Brain pericyte (primary cell): Measurements from ENCODE around the gene VIPR2.
"Not testable (repeated sequence)": the region's sequence is repeated elsewhere in the genome, so short reads cannot be mapped to it uniquely, and the experiment has no call there.

Experiments used
- DNase-seq: peaks from one replicate; pipeline ENCODE4 v3.0.0-alpha.2; 2012; ENCODE audit warnings: low read depth, low spot score

VIPR2 gene

DNA sequence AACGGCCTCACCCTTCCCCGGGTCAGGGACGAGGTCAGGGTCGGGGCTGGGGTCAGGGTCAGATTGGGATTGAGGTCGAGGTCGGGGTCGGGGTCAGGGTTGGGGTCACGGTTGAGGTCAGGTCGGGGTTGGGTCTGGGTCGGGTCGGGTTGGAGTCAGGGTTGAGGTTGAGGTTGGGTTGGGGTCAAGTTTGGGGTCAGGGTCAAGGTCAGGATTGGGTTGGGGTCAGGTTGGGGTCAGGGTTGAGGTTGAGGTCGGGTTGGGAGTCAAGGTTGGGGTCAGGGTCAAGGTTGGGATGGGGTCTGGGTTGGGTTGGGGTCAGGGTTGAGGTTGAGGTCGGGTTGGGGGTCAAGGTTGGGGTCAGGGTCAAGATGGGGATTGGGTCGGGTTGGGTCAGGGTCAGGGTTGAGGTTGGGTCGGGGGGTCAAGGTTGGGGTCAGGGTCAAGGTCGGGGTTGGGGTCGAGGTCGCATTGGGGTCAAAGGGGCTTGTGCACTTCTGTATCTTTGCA, 131.4 kb downstream of the VIPR2 start:
- DNase-seq, result no peak

DNA sequence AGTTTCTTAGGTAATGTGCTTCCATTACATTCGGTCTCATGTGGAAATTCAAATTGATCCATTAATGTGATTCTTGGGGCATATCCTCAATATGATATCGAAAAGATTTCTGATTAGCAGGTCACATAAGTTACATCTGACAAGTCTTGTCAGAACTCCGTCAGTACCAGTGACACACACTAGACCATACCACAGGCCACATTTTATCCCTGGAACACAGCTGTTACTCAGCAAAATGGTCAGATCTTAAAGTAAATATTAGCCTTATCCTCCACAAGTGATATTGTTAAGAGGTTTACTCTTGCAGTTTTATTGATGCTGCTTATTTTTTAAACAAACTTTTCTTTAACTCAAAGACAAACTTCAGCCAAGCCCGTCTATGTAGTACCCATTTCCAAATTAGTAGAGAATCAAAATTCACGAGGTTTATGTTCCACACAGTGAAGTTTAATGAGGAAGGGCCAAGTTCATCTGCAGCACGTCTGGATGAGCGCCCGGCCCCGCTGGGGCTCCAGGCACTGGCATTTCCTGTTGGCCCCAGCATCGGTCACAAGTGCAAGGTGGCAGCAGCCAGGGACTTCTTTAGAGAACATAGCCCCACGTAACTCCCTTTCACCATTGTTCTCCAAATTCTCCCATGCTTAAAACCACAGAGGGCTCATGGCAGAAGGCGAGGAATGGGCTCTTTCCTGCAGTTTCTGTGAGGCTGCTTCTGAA, 132.2 kb downstream of the VIPR2 start:
- no peak for DNase-seq

DNA sequence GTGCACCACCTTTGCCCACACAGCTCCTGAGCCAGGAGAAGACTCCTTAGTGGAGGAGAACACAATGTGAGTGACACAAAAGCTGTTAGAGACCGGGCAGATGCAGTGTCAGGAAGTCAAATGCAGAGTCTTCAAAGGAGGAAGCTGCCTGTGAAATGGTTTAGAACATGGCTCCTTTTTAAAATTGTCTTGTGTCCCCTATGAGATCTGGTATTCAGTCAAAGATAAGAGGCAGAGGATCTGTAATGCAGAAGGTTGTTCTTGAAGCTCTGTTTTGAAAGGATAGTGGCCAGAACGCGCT, 133.0 kb downstream of the VIPR2 start:
- no peak for DNase-seq

- no peak for DNase-seq
Measured at GRCh38 chr7:159010937-159011721, 133.5 kb downstream of the VIPR2 start.

- no peak for DNase-seq
Measured at GRCh38 chr7:159010411-159010810, 134.3 kb downstream of the VIPR2 start.

DNA sequence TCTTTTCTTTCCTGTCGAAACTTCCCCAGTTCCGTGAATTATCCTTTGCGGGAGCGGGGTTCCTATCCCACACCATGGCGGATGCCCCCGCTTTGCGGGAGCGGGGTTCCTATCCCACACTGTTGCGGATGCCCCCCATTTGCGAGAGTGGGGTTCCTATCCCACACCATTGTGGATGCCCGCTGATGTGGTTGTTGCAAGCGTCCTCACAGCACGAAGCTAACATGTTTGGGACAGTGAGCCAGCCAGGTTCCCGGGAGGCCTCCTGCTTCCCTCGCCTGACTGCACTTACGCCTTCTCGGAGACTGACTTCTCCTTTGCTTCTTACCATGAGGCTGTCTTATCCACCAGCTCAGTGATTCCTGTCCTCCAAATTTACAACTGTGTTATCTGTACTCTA, 134.7 kb downstream of the VIPR2 start:
- no peak for DNase-seq

DNA sequence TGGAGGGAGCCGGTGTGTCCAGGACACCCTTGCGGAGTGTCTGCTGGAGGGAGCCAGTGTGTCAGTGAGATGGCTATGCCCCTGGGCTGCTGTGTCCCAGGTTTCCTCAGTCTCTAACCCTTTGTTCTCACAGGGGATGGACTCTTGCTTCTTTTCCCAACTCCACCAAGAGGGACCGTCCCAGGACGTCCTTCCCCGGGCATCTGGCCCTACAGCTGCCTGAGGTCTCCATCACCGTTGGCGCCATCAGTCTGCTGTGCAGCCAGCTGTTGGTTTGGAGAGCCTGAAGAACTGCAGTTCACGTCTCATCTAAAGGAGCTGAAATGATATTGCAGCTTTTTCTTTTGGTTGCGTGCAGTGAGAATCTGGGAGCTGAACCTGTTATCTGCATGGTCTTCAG, 136.2 kb downstream of the VIPR2 start:
- DNase-seq, result no peak

DNA sequence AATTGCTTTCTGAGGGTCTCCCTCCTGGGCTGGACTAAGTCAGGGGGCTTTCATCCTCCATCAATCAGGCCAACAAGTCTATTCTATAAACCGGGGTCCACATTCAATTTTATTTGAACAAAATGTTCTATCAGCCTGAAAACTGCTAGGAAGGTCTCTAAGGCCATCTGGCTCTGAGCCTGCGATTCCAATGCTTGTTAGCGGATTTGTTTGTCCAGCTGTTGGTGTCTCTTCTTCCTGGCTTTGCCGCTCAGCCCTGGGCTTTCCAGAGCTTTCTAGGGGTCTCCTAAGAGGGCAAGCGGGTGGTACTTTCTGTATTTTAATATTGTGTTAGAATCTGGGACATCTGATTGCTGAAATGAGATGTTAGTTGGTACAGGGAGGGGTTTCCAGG, 136.7 kb downstream of the VIPR2 start:
- no peak for DNase-seq

DNA sequence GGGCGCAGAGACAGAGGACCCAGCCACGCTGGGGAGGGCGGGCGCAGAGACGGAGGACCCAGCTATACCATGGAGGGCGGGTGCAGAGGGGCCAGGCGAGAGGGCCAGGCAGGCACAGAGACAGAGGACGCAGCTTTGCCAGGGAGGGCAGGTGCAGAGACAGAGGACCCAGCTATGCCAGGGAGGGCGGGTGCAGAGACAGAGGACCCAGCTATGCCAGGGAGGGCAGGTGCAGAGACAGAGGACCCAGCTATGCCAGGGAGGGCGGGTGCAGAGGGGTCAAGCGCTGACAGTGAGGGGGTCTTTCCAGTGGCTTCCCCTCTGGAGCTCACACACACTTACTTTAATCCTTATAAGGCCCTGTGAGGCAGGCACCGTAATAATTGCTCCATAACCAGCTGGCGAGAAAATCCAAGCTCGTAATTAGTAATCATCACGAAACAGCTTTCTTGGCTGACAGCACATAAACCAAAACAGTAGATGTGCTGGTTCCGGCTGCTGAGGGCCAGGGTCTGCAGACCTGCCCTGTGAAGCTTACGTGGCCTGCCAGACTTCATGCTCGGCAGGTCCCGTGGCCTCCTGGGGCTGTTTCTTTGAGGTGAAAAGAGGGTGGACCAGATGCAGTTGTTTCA, 137.2 kb downstream of the VIPR2 start:
- DNase-seq, result no peak

DNA sequence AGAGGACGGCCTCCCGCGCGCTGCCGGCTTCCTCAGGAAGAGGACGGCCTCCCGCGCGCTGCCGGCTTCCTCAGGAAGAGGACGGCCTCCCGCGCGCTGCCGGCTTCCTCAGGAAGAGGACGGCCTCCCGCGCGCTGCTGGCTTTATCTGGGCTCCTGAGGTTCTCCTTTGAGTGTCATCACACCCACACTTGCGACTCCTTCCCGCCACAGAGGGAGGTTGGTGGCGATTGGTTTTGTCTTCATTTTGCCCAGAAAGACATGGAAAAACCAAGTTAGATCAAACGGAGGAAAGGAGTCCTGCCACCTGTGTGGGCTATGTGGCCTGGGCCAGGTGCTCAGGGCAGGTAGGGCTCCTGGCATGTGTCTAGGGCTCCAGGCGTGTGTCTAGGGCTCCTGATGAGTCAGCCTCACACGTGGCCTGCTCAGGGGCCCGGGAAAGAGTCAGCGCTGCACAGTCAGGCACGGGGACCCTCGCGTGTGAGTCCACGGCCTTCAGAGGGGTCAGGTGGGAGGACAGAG, 138.0 kb downstream of the VIPR2 start:
- no peak for DNase-seq

DNA sequence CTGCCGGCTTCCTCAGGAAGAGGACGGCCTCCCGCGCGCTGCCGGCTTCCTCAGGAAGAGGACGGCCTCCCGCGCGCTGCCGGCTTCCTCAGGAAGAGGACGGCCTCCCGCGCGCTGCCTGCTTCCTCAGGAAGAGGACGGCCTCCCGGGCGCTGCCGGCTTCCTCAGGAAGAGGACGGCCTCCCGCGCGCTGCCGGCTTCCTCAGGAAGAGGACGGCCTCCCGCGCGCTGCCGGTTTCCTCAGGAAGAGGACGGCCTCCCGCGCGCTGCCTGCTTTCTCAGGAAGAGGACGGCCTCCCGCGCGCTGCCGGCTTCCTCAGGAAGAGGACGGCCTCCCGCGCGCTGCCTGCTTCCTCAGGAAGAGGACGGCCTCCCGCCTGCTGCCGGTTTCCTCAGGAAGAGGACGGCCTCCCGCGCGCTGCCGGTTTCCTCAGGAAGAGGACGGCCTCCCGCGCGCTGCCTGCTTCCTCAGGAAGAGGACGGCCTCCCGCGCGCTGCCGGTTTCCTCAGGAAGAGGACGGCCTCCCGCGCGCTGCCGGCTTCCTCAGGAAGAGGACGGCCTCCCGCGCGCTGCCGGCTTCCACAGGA, 138.6 kb downstream of the VIPR2 start:
- not testable (repeated sequence) for DNase-seq

DNA sequence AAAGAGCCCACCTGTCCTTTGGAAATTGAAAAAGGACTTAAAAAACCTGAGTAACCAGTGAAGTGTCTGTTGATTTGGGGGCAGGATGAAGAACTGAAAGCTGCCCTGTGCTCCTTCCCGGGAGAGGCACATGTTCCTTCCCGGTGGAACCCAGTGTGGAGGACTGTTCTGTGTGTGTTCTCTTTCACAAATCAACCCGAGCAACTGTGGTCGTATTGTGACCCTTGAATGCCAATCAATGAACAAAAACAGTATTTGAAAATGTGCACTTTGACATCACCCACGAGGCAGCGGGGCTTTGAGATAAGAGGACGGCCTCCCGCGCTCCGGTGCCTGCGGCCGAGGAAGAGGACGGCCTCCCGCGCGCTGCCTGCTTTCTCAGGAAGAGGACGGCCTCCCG, 139.0 kb downstream of the VIPR2 start:
- no peak for DNase-seq

- DNase-seq, result no peak
Measured at GRCh38 chr7:159004411-159004810, 140.3 kb downstream of the VIPR2 start.

DNA sequence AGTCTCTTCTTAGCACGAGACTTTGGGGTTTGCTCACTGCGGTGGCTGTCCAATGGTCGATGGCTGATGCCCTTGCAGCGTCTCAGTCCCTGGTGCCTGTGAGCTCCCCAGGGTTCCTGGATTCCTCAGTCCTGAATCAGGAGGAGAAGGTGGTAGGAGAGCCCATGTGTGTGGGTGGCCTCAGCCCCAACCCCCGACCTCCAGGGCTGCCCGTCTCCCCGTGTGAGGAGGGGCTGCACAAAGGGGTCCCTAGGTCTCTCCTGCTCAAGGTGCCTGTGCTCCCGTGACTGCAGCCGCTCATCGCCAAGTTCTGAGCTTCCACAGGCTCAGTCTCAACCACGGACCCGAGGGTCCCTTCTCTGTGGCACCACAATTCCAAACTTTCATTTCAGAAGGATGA, 142.9 kb downstream of the VIPR2 start:
- DNase-seq, result no peak

DNA sequence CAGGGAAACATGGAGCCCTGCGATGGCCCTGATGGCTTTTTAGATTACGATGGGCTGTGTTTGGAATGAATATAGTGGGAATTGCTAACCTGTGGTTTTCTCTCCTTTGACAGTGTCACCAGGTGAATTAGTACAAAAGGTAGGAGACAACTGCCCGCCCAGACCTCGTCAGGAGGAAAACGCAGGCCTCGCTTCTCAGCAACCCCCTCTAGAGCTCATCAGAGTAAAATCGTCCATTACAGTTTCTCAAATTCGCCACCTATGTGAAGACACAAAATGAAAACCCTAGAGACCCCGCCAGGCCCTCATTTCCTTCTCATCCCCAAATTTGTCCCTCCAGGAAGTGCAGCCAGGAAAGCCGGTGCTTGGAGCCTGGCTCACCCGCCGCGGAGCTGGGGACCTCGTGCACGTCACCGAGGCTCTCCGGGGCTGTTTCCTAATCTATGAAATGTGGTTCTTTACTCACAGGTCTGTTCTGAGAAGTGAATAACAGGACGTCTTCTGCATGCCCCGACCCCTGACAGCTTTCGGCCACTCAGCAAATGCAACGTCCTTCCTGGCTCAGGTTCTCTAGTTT, 143.7 kb downstream of the VIPR2 start:
- DNase-seq, result no peak

GRCh38 chr7:159000070-159000469, 144.6 kb downstream of the VIPR2 start:
- DNase-seq, result no peak

DNA sequence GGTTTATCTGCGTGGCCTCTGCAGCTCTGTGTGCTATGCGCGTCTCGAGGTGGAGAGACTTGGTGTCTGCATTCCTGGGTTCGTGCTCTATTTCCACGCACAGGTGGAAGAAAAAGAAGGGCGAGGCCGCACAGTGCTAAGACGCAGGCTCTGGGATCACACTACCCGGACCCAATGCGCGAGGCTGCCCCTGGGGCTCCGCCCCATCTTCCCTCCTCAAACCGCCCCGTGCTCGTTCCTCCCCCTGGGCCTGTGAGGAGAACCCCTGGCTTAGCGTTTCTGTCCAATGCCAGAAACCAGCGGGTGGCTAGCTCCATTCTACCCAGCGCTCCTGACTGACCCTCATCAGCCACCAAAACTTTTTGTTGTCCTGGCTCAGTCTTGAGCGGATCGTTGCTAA, 145.2 kb downstream of the VIPR2 start:
- DNase-seq, result no peak

DNA sequence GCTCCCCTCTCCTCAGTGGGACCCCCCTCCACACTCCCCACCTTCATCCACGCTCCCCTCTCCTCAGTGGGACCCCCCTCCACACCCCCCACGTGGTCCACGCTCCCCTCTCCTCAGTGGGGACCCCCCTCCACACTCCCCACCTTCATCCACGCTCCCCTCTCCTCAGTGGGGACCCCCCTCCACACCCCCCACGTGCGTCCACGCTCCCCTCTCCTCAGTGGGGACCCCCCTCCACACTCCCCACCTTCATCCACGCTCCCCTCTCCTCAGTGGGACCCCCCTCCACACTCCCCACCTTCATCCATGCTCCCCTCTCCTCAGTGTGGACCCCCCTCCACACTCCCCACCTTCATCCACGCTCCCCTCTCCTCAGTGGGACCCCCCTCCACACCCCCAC, 146.4 kb downstream of the VIPR2 start:
- not testable (repeated sequence) for DNase-seq

DNA sequence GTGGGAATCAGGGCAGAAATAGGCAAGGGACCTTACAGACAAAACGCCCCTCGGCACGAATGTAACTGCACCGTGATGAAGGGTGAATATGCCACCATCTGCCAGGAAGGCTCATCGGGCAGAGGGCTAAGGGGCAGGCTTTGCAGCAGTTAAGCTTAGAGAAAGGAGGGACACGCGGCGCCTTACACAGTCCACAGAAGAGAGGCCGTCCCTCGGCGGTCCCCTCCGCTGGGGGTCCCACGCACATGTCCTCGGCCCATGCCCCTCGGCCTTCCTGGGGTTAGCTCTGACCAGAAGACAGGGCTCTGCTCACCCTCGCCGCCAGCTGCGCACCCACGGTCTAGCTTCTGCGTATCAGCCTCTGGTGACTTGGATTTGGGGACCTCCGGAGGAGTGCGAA, 147.2 kb downstream of the VIPR2 start:
- DNase-seq, result no peak

DNA sequence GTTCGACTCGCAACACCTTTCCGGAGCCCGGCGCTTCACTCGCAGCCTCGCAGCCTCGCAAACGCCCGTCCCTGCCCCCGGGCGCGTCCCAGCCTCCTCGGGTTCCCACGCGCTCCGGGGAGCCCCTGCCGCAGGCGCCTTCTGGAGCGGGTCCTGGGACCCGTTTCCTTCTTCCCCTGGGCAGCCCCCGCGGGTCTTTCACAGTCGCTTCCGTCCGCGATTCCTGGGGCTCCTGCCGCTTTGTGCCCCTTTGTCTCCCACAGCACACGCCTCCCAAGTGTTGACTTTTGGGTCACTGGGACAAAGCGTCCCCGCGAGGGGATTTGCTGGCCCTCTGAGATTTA, 147.6 kb downstream of the VIPR2 start:
- no peak for DNase-seq

DNA sequence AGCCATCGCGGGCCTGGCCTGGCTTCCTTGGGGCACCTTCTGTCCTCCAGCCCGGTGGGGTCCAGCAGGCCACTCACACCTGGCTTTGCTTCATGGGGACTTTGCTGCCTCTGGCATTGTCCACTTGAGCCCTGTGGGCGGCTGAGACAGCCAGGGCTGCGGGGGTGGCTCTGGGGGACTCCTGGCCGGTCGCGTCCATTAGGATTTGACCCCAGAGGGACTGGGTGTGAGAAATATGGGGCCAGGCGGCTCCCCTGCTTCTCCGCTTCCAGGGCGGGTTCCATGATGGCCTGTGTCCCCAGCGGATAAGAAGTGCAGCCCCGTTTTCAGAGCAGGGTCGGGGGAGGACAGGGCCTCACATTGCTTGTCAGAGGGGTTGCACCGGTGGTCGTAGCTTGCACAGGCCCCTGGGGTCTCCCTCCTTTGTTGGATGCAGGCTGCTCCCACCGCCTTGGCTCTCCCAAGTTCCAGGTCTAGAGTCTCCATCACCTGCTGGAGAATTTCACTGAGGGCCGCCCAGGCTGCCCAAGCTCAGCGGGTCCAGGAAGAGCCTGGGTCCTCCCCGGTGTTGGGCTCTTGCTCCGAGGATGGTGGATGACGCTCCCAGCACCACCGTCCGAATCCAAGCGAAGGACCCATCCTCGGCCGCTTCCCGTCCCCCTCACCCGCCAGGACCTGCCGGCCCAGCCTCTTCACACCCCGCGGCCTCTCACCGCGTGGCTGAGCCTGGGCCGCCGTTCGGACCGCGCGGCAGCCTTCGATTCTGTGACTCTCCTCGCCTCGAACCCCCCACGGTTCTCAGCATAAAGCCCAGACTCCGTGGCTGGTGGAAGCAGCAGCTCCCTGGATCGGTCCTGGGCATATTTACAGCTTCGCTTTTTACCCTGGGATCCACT, 148.2 kb downstream of the VIPR2 start:
- DNase-seq, result no peak
